ENCODE results near the gene CDH16.
A peak's percentile ranks its signal among the peaks of the same experiment; 100 is the strongest.

- TF ChIP-seq, protein P1, sequence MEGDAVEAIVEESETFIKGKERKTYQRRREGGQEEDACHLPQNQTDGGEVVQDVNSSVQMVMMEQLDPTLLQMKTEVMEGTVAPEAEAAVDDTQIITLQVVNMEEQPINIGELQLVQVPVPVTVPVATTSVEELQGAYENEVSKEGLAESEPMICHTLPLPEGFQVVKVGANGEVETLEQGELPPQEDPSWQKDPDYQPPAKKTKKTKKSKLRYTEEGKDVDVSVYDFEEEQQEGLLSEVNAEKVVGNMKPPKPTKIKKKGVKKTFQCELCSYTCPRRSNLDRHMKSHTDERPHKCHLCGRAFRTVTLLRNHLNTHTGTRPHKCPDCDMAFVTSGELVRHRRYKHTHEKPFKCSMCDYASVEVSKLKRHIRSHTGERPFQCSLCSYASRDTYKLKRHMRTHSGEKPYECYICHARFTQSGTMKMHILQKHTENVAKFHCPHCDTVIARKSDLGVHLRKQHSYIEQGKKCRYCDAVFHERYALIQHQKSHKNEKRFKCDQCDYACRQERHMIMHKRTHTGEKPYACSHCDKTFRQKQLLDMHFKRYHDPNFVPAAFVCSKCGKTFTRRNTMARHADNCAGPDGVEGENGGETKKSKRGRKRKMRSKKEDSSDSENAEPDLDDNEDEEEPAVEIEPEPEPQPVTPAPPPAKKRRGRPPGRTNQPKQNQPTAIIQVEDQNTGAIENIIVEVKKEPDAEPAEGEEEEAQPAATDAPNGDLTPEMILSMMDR (IDR thresholded peaks at IDR 0.05), result no peak
- peak in 1 of 2 donors; percentile 65 for TF ChIP-seq POLR2A (IDR thresholded peaks at IDR 0.05)
Observed at GRCh38 chr16:66904846-66905632, 13.6 kb downstream of the CDH16 start.

Data from heart left ventricle (tissue), 13 donors.